PC-9 (cell line): ENCODE data around the gene HSF5.

Experiments
- CTCF ChIP-seq: fragments of 200-600 bp; sonication (generic); conservative IDR thresholded peaks from 2 replicates; pipeline ENCODE4 v1.6.1; 2017; ENCODE audit warnings: mixed run types, antibody characterized with exemption, mild to moderate bottlenecking, moderate library complexity
- EZH2 ChIP-seq: fragments of 200-600 bp; sonication (generic); IDR thresholded peaks from 2 replicates; pipeline ENCODE4 v1.8.0; 2017; ENCODE audit warnings: antibody characterized with exemption, low read depth

GRCh38 chr17:58378733-58379510, 109.3 kb downstream of the HSF5 start:
- TF ChIP-seq CTCF (no peak), EZH2 (no peak)
